HG03439 (cell line): ENCODE data around the gene MICALL2.

ENCODE experiments used
- ATAC-seq: cut with Tn5 transposase; IDR thresholded peaks from one replicate; pipeline ENCODE4 v1.9.1; 2021; ENCODE audit warnings: mild to moderate bottlenecking, moderate library complexity; ENCODE audit not compliant: unreplicated experiment

The MICALL2 gene

GRCh38 chr7:1397491-1398327 is 61.6 kb downstream of the MICALL2 start:
- no peak for ATAC-seq

- ATAC-seq = no peak
Observed at GRCh38 chr7:1396195-1396594, 63.1 kb downstream of the MICALL2 start.

GRCh38 chr7:1395211-1396070 is 63.8 kb downstream of the MICALL2 start:
- no peak for ATAC-seq

- no peak for ATAC-seq
Observed at GRCh38 chr7:1394371-1394770, 64.9 kb downstream of the MICALL2 start.

DNA sequence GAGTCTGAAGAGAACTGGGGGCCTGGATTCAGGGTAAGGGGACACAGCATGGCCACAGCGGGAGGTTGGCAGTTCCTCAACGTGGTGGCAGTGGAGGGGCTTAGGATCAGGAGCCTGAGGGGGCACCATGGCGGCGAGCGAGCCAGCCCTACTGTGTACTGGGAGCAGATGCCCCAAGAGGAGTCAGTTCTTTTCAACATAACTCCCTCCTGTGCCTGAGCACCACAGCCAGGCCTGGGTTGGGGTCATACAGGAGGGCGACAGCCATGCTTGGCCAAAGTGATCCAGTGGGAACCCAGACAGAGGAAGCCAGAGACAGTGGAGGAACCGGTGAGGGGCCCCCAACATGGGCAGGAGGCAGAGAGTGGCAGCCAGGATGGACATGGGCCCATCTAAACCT is 65.8 kb downstream of the MICALL2 start:
- ATAC-seq = no peak

GRCh38 chr7:1392556-1392955 is 66.7 kb downstream of the MICALL2 start:
- ATAC-seq = no peak

DNA sequence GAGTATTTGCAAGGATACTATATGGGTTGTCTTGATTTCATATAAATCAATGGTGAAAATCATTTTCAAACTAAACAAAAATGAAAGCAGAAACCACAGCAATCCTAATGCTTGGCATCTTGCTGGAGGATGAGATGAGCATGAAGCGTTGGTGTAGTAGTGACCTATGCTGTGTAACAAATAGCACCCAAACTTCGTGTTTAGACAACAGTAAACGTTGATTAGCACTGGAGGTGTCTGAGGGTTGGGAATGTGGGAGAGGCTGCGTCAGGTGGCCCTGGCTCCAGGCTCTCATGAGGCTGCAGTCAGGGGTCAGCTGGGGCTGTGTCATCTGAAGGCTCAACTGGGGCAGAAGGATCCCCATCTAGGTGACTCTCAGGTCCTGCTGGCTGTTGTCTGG is 67.8 kb downstream of the MICALL2 start:
- no peak for ATAC-seq

- ATAC-seq = no peak
Observed at GRCh38 chr7:1388703-1389335, 70.5 kb downstream of the MICALL2 start.

DNA sequence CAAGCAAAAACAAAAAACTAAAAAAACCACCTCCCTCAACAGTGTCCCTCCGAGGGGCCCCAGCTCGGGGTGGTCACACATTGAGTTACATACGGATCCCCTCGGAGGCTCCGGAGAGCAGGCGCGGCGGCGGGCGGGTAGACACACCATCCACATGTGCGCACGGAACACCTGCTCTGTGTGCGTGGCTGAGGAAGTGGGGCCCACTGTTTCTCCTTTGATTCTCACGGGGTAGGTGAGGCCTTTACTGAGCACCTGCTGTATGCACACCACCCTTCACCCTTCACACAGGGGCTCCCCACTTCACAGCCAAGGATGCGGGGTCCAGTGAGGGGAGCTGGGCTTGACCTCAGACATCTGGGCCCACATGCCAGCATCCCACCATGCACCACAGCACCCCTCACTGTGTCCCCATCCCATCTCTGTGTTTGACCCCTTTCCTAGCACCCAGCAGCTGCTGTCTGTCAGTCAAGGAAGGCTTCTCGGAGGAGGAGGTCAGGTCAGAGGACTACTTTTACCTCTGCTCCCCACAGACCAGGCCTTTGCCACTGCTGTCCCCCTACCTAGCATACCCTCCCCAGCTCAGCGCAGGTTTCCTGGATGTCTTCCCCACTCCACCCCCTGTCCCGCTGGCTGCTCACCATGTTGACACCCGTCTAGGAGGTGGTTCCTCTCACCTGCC is 71.1 kb downstream of the MICALL2 start:
- no peak for ATAC-seq

GRCh38 chr7:1387261-1387660 is 72.0 kb downstream of the MICALL2 start:
- ATAC-seq = no peak

DNA sequence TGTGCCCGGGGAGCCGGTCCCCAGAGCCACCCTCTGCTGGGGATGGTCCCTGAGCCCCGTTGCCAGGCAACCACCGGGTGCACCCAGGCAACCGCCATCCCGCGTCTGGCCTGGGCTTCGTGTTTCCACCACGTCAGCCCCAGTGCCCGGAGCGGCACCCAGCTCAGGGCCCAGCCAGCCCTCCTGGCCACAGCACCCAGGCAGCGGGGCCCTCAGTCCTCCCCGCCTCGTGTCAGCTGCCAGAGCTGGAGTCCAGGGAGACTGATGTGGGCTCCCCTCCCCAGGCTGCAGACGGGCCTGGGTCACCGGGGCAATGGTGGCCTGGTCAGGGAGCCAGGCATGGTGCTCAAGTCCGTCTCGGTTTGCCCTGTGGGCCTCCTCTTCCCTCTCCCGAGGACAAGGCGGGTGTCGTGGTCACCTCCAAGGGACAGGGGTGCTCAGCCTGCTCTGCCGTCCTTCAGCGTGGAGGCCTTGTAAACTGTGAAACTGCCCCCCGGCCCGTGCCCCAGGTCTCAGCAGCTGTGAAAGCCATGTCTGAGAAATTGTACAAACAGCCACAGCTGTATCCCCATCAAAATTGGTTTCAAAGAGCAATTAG is 72.5 kb downstream of the MICALL2 start:
- no peak for ATAC-seq

DNA sequence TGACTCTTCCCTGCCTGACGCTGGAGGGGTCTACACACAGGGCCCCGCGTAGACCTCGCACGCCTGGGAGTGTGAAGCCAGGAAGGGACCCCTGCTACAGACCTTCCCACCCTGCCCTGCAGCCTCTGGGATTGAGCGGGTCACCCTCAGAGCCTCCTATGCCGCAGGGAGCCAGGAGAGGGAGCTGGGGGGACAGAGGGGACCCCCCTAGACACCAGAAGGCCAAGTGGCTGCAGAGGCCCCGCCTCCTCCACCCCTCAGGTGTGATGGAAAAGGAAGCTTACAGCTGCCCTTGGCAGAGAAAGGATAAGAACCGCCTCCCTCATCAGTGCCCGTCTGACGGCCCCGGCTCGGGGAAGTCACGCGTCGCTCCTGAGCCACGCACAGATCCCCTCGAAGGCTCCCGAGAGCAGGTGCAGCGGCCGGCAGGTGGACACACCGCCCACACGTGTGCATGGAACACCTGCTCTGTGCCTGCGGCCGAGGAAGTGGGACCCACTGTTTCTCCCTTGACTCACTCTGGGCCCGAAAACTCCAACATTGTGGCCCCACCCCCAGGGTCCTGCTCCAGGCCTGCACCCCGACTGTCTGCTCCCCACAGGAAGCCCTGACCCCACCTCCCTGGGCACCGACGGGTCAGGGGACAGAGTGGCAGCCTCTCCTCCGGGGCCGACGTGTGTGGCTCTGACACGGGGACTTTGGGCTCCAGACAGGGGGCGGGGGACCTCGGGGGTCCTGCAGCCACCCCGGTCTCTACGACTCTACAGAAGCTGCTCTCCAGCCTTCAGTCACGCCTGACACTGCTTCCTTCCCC is 73.3 kb downstream of the MICALL2 start:
- no peak for ATAC-seq

DNA sequence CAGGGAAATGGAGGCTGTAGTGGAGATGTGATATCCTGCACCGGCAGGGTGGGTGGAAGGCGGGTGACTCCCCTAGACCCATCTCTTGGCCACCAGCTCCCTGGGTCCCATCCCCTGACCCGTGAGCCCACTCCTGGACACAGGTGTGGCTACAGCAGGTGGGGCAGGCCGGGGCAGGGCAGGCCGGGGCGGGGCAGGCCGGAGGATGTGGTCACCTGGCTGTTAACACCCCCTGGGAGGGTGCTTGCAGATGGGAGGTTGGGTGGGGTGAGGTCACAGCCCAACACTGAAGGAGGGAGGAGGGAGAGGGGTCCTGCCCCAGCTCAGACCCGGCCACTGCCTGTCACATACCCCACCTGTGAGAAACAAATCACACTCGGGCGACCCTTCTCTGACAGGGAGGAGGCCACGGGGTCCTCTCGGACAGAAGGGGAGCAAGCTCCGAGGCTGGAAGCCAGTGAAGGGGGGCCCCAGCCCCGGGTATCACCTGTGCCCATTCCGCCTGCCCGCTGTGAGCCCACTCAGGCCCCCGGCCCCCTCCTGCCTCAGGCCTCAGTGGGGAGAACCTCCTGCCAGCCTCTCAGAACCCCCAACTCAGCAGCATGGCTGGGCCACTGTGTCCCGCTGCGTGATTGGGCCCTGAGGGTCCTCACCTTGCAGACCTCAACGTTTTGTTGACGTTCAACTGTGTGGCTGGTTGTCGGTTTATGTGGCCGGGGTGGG is 74.0 kb downstream of the MICALL2 start:
- ATAC-seq = no peak
